H1 (cell line): ENCODE results near the gene TELO2. TPM values are rescaled to one million over a fixed set of nuclear protein-coding genes. Genes with fewer than 3 reads are reported as not detected.

ENCODE experiments used
- CHD7 ChIP-seq: fragments of 300-600 bp; sonication (generic); IDR thresholded peaks from 2 replicates; pipeline ENCODE4 v1.7.1; 2012; ENCODE audit warnings: low read length, moderate library complexity, mild to moderate bottlenecking, inconsistent platforms; ENCODE audit not compliant: insufficient replicate concordance
- polyA plus RNA-seq, 7 experiments: library from polyadenylated mRNA; depleted of rRNA in 3 of 7; stranded (reverse) in 5 of 7; unstranded in 2 of 7; fragments of >200 nt in 5 of 7; fragments of 200-250 nt in 2 of 7; gene quantifications; 1 replicate in 5 of 7; 2 replicates in 1 of 7; 4 replicates in 1 of 7; pipeline versions ENCODE4 v1.2.1 to v1.2.3, GENCODE V29; 2011 to 2013; ENCODE audit warnings: missing spikeins in 2 of 7, mixed read lengths in 2 of 7
- total RNA-seq: library from RNA; stranded (reverse); fragmentation: NEBNext Ultra II Directional; extraction: Animal tissue kit (Norgen Biotek cat#: 25700); gene quantifications from 2 replicates; pipeline ENCODE4 v1.2.1, GENCODE V29; 2021

TELO2 gene
- total and polyA plus RNA-seq, 2 of the 8 experiments (the other 6 are each of a cell fraction or from before 2014, with no cell fraction given) = 39.3 to 64.8 TPM

GRCh38 chr16:1495889-1496262 lies 2.7 kb downstream of the TELO2 start (continued):
- TF ChIP-seq CHD7 = no peak
